Ishikawa (cell line): ENCODE results near the gene NCOA7.

Experiments used
- CEBPB ChIP-seq: IDR thresholded peaks from 2 replicates; pipeline ENCODE4 v1.6.1; 2012
- CREB1 ChIP-seq: IDR thresholded peaks from 2 replicates; pipeline ENCODE4 v1.6.1; 2012; ENCODE audit warnings: low read depth
- EGR1 ChIP-seq: IDR thresholded peaks from 2 replicates; pipeline ENCODE4 v1.6.1; 2012
- EP300 ChIP-seq: IDR thresholded peaks from 2 replicates; pipeline ENCODE4 v1.6.1; 2012; ENCODE audit warnings: borderline replicate concordance
- FOXM1 ChIP-seq: IDR thresholded peaks from 2 replicates; pipeline ENCODE4 v1.6.1; 2012; ENCODE audit warnings: low read depth, borderline replicate concordance
- MAX ChIP-seq: IDR thresholded peaks from 2 replicates; pipeline ENCODE4 v1.6.1; 2012
- NFIC ChIP-seq: IDR thresholded peaks from 2 replicates; pipeline ENCODE4 v1.6.1; 2012
- RAD21 ChIP-seq: IDR thresholded peaks from 2 replicates; pipeline ENCODE4 v1.6.1; 2012; ENCODE audit warnings: low read depth
- REST ChIP-seq: IDR thresholded peaks from 2 replicates; pipeline ENCODE4 v1.6.1; 2012; ENCODE audit warnings: low read depth, mild to moderate bottlenecking
- TAF1 ChIP-seq: IDR thresholded peaks from 2 replicates; pipeline ENCODE4 v1.6.1; 2012; ENCODE audit warnings: low read depth, mild to moderate bottlenecking
- TEAD4 ChIP-seq: IDR thresholded peaks from 2 replicates; pipeline ENCODE4 v1.6.1; 2012
- USF1 ChIP-seq: IDR thresholded peaks from 2 replicates; pipeline ENCODE4 v1.6.1; 2012
- YY1 ChIP-seq: IDR thresholded peaks from 2 replicates; pipeline ENCODE4 v1.6.1; 2012; ENCODE audit warnings: low read depth

- no peak for TF ChIP-seq CEBPB
- TF ChIP-seq TEAD4: no peak
- TF ChIP-seq RAD21: no peak
- no peak for TF ChIP-seq MAX
- TF ChIP-seq REST: no peak
- TF ChIP-seq YY1: no peak
- no peak for TF ChIP-seq EP300
- TF ChIP-seq EGR1: no peak
- TF ChIP-seq CREB1: no peak
- TF ChIP-seq USF1: no peak
- no peak for TF ChIP-seq TAF1
- TF ChIP-seq FOXM1: no peak
- no peak for TF ChIP-seq NFIC
Measured at GRCh38 chr6:125852587-125852986, 61.8 kb downstream of the NCOA7 start.
